ENCODE measurements around the gene UCKL1.
"Not testable (repeated sequence)": the region's sequence is repeated elsewhere in the genome, so short reads cannot be mapped to it uniquely, and the experiment has no call there.

UCKL1 gene

DNA sequence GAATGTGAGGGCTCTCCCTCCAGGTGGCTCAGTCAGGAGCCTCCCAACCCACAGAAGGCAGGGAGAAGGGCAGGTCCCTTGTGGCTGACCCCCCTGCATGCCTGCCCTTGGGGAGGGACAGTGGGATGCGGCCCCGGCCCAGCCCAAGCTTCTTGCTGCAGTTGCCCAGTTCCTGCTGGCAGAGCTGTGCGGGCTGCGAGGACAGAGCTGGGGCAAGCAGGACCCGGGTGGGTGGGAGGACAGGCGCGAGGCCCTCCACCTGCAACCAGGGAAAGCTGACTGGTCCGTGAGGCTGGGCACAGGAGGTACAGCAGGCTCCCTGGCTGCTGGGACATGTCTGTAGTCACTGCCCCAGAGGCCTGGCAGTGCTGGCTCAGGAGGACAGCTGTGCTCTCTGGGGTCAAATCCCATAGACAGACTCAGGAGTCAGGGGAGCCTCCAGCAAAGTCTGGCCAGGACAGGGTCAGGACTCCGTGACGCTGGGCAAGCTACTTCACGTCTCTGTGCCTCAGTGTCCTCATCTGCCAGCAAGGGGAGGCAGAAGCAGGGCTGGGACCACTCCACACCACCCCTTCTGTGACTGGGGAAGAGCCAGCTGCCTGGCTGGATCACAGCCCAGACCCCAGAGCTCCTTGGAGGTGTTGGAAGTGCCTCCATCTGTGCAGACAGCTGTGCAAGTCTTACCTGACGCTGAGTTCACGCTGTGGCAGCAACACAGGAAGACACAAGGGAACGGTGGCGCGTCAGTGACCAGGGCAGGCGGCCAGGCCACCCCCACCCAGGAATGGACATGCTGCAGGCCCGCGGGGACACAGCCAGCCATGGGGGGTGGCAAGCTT, 13.0 kb downstream of the UCKL1 start:
- DNase-seq = no peak

DNA sequence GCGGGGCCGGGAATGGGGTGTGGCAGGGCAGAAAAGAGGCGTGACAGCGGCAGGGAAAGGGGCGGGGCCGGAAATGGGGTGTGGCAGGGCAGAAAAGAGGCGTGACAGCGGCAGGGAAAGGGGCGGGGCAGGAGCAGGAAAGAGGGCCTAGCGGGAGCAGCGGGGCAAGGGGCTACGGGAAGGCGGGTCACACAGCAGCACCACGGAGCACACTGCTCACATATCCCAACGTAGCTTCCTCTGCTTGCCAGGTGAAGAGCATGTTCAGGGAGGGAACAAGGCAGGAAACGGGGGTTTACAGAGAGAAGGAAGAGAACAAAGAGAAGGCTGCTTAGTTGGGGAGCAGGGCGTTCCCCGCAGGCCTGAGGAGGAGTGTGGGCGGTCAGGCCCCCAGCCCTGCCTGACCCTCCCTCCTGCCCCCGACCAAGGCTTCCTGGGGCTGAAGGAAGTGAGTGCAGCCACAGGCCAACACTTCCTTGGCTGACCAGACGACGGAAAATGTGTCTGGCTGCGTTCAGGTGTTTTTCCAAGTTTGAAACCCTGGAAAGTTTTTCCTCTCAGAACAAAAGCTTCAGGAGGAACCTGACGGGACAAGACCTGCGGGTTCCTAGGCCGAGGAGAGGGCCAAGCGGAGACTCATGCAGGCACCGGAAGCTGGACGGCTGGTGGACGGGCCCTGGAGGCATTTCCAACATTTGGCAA, 13.8 kb downstream of the UCKL1 start:
- peak; percentile 27 for DNase-seq

DNA sequence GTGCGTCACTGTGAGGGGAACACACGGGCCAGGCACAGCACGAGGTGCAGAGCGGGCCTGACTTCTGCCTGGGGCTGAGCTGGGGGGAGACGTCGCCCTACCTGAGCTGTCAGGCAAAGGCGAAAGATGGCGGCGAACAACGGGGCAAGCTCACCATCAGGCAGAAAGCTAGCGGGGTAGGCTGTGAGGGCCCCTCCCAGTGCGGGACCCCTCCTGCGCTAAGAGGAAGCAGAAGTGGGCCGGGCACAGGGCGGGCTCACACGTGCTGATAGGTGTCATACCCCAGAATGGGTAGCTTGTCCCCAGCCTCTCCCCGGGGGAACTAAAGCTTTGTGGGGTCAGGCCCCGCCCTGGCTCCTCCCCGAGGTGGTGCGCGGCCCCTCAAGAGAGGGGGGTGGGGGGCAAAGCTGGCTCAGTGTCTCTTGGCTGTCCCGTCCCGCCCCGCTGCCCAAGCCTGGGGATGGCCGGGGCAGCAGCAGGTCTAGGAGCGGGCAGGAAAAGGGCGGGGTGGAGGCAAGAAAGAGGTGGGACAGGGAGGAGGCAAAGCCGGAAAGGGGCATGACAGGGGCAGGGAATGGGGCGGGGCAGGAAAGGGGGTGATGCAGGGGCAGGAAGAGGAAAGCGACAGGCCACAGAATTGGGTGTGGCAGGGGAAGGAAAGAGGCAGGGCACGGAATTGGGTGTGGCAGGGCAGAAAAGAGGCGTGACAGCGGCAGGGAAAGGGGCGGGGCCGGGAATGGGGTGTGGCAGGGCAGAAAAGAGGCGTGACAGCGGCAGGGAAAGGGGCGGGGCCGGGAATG, 14.7 kb downstream of the UCKL1 start:
- DNase-seq = peak; percentile 32

DNA sequence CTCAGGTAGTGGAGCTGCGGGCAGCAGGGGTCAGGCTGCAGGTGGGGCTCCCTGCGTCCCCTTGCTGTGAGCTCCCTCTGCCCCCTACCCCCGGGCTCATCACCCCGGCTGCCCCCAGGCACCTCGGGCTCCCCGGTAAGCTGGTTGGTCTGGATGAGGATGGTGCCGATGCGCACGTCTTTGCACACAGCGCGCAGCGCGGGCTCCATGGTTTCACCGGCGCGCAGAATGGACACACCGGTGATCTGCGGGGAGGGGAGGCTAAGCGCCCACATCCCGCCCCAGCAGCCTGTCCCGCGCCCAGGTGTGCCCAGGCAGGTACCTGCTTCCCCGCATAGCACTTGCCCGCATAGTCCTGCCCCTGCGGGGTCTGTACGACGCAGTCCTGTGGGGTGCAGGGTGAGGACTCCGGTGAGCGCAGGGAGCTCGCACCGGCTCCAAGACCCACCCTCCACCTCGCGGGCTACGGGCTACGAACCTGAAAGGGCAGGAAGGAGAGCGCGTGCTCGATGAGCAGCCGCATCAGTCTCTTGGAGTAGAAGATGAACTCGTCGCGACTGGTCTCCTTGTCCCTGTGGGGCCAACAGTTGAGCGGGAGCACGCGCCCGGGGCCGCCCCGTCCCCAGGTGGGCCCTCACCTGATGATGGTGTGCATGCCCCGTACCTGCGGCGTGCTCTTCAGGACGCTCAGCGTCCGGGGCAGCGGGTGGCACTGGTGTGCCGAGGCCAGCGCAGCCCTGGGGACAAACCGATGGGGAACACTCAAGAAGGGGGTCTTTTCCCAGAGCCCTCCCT, 15.5 kb downstream of the UCKL1 start:
- no peak for DNase-seq

DNA sequence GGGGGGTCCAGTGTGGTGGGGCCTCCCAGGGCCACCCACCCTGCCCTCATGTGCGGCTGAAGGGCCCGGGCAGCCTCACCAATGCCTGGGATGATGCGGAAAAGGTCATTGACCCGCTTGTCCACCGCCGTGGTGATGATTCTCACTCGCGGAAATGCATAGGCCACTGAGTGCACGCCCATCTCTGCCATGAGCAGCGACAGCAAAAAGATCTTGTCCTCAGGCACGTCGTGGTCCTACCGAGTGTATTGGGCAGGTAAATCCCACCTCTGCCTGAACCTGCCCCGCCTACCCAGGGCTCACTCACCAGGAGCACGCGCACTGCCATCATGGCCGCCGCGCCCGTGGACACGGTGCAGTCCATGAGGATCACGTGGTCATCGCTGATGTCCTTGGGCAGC, 16.1 kb downstream of the UCKL1 start:
- no peak for DNase-seq

DNA sequence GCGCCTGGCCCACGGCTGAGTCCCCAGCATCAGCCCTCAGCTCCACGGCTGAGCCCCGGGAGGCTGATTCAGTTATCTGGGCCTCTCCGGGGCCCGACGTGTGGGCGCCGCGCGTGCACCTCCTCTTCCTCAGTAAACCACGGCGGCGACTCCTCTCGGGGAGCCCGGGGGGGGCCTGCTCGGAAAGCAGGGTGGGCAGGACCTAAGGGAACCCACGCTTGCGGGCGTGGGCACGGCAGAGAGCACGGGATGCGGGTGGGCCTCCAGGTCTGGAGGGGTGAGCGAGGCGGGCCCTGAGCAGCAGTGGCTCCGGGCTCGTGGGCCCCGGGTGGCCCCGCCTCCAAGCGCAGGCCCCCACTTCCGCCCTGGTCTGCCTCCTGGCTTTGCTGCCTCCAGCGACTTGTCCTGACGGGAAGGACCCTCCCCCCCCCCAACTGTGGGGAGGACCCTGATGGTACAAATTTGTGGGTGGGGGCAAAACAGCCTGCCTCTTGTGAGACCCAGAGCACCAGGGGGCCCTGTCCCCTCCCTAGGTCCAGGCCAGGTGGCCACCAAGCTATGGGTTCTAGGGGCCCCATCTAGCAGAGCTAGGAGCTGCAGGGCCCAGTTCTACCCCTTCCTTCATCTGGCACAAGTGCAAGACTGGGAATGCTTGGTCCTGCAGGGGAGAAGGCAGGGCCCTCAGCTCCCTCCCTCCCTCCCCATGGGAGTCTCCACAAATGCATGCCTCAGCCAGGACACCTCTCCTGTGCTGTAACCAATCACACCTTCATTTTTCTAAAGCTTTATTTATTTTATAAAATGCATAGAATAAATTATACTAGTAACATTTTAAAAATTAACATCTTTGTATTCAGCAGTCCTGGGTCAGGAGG, 16.9 kb downstream of the UCKL1 start:
- no peak for DNase-seq

DNA sequence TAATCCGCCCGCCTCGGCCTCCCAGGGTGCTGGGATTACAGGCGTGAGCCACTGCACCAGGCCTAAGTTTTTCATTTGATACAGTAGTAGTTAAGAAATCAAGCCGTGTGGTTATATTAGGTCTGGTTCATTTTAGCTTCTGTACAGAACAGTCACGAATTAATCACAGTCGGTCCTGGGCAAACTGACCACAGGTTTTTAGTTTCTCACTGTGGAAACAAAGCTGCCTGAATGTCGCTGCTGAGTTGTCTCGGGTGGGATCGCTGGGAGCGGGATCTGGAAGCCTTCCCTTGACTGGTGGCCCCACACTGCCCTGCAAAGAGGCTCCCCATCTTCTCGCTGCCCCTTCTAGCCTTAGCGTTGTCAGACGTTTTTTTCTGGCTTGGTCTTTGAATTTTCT, 18.6 kb downstream of the UCKL1 start:
- no peak for DNase-seq

DNA sequence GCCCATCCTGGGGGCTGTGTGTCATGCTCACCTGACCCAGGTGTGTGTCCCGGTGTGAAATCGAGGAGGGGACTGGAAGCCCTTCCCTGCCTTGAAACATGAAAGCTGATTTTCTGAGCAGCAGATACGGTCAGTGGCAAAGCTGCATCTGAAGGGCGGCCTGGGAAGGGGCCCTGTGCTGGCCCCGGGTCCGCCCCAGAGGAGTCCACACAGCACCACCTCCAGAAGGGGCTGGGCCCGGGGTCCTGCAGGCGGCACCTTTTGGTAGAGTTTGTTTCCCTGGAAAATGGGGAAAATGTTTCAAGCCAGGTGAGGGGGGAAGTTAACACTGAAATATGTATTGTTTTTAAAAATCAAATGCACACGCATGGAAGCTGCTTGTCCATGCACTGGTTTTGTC, 20.8 kb downstream of the UCKL1 start:
- no peak for DNase-seq

DNA sequence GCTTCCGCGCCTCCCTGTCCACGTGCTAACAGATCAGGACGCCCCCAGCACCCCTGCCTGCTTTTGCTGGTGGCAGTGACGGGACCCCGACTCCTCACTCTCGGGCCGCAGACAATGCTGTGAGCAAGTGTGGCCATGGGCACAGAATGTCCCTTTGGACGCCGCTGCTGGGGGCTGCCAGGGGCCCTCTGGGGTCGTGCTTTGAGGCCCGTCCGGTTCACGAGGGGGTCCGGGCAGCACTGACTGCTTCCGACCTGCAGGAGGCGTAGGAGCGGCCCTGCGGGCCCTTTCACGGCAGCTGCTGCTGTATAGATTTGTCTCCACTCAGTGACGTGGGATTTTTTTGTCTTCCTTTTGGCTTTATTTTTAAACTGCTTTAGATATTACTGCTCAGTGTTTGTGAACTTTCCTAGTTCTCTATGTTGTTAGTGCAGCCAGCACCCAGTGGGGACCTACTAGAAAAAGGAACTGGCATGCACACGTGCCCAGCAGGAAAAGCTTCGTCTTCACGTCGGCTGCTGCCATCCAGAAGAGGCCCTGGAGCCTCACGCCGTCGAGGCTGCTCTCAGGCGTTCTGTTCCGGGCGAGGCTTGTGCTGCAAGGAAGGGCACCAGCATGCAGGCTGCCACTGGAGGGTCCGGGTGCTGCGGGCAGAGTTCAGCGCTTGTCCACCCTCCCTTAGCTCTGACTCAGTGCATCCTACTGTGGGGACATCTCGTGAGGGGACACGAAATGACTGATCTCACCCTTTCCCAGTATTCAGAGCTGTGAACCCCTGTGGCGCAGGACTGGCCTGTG, 21.7 kb downstream of the UCKL1 start:
- no peak for DNase-seq

DNA sequence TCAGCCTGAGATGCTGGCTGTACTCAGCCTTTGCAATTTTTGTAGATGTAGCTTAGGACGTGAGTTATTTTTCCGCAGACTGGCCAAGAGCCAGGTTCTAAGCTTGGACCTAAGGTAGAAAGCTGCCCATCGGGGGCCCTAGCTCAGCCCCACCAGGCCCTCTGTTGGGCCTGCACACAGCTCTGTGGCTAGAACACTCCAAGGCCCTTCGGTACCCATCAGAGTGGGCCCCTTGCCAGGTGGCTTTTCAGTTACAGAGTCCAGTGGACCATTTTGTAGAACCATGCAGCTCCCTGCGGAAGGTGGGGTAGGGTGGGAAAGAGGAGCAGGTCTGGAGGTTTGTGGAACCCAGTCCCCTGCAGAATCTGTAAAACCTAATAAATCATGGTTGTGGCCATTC, 22.6 kb downstream of the UCKL1 start:
- DNase-seq = no peak

DNA sequence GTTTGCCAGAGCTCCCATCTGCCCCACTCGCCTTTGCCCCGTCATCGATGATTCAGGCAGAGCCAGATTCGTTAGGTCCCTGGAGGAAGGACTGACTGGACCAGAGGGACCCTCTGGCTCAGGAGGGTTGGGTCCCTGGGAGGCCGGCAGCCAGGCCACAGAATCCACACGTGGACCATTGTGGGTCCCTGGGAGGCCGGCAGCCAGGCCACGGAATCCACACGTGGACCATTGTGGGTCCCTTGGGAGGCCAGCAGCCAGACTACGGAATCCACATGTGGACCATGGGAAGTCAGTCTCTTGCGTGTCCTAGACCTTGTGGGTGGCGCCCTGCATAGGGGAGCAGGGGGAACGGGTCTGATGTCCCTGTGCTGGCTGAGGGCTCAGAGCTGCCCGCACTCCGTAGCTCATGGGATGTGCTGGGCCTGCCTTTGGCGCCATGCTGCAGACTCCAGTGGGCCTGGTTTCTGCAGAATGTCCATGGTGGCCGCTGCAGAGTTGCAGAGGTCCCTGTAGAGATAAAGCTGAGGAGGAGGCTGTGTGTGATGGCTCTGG, 23.5 kb downstream of the UCKL1 start:
- DNase-seq = no peak

DNA sequence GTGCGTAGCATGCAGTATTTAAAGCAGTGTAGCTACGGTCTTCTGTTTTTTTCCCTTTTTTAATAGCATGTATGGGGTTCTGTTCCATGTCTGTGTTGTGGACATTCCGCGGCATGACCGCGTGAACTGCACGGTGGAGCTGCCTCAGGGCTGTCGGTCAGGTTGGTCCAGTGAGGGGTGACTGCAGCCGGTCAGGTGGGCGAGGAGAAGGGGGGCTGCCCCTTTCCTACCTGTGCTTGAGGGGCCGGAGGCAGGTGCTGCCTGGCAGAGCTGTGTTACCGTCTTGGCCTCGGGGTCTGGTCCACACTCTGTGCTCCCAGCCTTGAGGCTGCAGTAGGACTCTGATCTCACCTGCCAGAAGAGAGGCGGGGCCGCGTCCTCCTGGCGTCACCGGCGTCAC, 24.5 kb downstream of the UCKL1 start:
- DNase-seq = no peak

DNA sequence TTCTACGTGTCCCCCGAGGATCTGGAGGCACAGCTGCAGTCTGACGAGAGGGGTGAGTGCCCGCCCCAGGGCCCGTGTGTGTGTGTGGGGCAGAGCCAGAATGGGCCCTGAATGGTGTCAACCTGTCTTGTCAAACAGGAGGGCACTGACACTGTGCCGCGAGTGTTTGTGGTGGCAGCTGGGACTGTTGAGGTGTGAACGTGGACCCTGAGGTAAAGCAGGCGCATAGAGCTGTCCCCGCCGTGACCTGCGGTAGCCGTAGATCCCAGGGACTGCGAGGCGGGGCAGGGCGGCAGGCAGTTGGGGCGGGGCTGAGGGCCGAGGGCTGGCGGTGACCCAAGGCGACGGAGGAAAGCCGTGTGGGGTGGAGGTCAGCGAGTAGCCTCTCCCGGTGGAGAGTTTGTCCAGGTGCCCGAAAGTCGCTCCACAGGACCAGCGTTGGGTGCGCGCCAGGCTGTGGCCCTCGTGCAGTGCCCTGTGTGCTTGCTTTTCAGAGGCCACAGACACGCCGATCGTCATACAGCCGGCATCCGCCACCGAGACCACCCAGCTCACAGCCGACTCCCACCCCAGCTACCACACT, 25.2 kb downstream of the UCKL1 start:
- DNase-seq = no peak

DNA sequence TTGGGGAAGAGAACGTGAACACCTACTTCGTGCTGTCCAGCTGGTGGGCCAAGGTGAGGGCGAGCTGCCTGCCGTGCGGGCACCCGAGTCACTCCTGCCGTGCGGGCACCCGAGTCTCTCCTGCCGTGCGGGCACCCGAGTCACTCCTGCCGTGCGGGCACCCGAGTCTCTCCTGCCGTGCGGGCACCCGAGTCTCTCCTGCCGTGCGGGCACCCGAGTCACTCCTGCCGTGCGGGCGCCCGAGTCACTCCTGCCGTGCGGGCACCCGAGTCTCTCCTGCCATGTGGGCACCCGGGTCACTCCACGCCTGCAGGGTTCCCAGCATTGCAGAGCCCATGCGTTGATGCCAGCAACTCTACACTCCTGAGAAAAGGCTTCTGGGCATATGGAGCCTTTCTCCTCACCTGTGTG, 26.7 kb downstream of the UCKL1 start:
- DNase-seq = not testable (repeated sequence)

DNA sequence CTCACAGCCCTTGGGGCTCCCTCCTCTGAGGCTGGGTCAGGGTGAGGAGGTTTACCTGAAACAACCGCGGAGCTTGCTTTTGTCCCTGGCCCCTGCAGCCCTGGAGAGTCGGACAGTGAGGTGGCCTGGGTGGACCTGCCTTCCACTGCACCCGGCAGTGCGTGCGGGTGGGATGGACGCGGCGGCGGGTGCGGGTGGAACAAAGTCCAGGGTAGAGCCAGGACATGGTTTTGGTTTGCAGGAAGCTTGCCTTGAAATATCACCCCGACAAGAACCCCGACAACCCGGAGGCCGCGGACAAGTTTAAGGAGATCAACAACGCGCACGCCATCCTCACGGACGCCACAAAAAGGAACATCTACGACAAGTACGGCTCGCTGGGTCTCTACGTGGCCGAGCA, 27.1 kb downstream of the UCKL1 start:
- no peak for DNase-seq

DNA sequence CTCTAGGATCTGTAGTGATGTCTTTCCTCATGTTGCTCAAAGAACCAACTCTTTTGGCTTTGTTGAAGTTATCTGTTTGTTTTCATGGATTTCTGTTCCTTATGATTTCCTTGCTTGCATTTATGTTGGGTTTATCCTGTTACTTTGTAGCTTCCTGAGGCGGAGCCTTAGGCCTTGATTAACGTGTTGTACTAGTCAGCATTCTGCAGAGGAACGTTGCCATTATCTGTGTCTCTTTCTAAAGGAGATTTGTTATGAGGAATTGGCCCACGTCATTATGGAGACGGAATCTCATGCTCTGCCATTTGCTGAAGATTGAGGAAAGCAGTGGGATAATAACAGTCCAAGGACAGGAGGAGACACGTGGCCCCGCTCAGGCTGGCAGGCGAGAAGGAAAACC, 29.9 kb downstream of the UCKL1 start:
- no peak for DNase-seq

DNA sequence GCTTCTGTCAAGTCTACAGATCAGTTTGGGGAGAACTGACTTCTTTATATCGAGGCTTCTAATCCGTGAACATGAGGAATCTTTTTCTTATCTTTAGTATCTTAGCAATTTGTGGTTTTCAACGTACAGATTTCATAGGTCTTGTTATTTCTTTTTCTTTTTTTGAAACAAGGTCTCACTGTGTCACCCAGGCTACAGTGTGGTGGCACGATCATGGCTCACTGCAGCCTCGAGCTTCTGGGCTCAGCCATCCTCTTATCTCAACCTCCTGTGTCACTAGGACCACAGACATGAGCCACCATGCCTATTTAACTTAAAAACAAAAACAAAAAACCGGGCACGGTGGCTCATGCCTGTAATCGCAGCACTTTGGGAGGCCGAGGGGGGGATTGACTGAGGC, 32.0 kb downstream of the UCKL1 start:
- DNase-seq = no peak

DNA sequence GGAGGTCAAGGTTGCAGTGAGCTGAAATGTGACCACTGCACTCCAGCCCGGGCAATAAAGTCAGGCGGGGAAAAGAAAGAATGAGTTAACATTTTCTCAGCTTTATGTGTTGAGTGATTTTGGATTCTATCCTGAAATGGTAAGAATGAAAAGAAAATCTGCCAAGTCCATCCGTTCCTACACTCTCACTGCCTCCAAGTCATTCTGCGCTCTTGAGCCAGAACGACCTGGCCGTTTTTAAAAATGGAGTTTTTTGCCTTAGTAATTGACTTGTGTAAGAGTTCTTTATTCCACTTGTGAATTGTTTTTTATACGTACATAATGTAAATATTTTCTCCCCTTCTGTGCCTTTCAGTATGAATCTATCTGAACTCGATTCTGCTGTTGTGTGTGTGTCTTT, 32.6 kb downstream of the UCKL1 start:
- no peak for DNase-seq

DNA sequence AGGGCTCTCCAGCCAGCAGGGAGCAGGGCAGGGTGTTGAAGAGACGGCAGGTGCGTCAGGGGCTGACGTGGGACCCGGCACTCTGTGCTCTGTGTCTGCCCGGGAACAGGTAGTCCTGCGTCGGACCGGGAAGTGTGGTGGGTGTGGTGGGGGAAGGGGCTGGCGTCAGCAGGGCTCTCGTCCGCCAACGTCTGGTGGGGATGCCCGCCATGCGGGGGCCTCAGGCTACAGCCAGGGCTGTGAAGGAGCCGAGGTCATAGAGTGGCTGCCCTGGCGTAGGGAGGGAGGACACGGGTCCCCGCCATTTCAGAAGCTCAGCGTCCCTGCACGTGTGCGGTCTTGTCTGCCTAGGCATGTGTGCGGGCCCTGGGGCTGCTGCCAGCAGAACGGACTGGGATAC, 36.0 kb downstream of the UCKL1 start:
- DNase-seq = no peak

DNA sequence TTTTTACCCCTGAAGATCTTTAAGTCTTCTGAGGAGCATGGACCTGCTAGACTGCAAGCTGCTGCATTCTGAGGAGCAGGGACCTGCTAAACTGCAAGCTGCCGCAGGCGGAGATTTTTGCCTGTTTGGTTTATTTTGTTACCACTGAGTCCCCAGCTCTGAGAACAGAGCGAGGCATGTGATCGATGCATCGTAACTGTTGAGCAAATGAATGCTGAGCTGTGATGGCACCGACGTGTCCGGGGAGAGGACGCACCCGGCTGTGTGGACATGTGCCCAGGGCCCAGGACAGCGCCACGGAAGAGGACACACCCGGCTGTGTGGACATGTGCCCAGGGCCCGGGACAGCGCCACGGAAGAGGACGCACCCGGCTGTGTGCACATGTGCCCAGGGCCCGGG, 37.1 kb downstream of the UCKL1 start:
- DNase-seq = no peak
